Body of pancreas (tissue), 4 donors: ENCODE measurements around the gene GPHB5. TPM values are rescaled to one million over a fixed set of nuclear protein-coding genes. Genes with fewer than 3 reads are reported as not detected.
"Not testable (repeated sequence)": the region's sequence is repeated elsewhere in the genome, so short reads cannot be mapped to it uniquely, and the experiment has no call there.

Experiments
- ATAC-seq: fragments of 150-250 bp; one replicate; pipeline ENCODE4 v1.9.1; 2016
- DNase-seq, 4 donors: peaks; one replicate each; pipeline ENCODE4 v3.0.0-alpha.2; 2019
- H3K27ac ChIP-seq, 4 donors: fragments of 200-600 bp; sonication (generic); 1 replicate in 3 of 4; 2 replicates in 1 of 4; pipeline versions ENCODE4 v1.5.1 to v1.6.1; 2016 to 2019; ENCODE audit warnings: mild to moderate bottlenecking in 1 of 4, mixed read lengths in 1 of 4, moderate library complexity in 1 of 4
- H3K27me3 ChIP-seq, 2 donors: fragments of 200-600 bp; sonication (generic); one replicate each; pipeline ENCODE4 v1.6.0; 2016; ENCODE audit warnings: mild to moderate bottlenecking in 1 of 2
- H3K36me3 ChIP-seq, 2 donors: fragments of 200-600 bp; sonication (generic); replicated peaks in 1 of 2; 2 replicates each; pipeline ENCODE4 v1.5.1; 2016; ENCODE audit warnings: low read depth in 2 of 2; ENCODE audit not compliant: insufficient read depth in 1 of 2
- H3K4me1 ChIP-seq: fragments of 200-600 bp; sonication (generic); one replicate; pipeline ENCODE4 v1.6.0; 2016
- H3K4me3 ChIP-seq, 2 donors: fragments of 200-600 bp; sonication (generic); 1 replicate in 1 of 2; 2 replicates in 1 of 2; pipeline ENCODE4 v1.5.1; 2016 to 2019
- H3K9me3 ChIP-seq, 3 donors: fragments of 200-600 bp; sonication (generic); 1 replicate in 2 of 3; 2 replicates in 1 of 3; pipeline ENCODE4 v1.5.1; 2016
- POLR2A ChIP-seq, 3 donors: fragments of 450-650 bp; IDR thresholded peaks; one replicate each; pipeline ENCODE4 v1.6.1; 2016; ENCODE audit warnings: antibody characterized with exemption in 3 of 3, mild to moderate bottlenecking in 2 of 3
- WGBS, 2 donors: methylation state at CpG; one replicate each; pipeline ENCODE4 v1.1.5; 2017; 5-methylcytosine and 5-hydroxymethylcytosine counted together
- intact Hi-C: fragments of 100-400 bp; cut with DNase I; formaldehyde crosslinking; loops from one replicate; pipeline ENCODE4 v1.15.1; 2023
- total RNA-seq, 2 donors: library from RNA; depleted of rRNA; stranded (reverse); fragments of >200 nt; gene quantifications; one replicate each; pipeline ENCODE4 v1.1.0, GENCODE V29; 2016
- TF ChIP-seq, protein P1 (sequence below), 7 experiments: fragments of 450-650 bp in 4 of 7; fragments of 200-600 bp in 3 of 7; sonication (generic) in 3 of 7; IDR thresholded peaks; one replicate each; pipeline ENCODE4 v1.5.1; 2016 to 2019; ENCODE audit warnings: antibody characterized with exemption in 7 of 7

Gene GPHB5
- total RNA-seq, 2 donors from 2014 or later: not detected

GRCh38 chr14:63308723-63309317 lies 9.9 kb downstream of the GPHB5 start:
- Histone ChIP-seq H3K27ac (no peak overlapping the region), H3K9me3 (no peaks in the 10 kb centered on the region), H3K27me3 (no peaks in the 10 kb centered on the region), H3K36me3 (no peaks in the 10 kb centered on the region), H3K4me3 (no peak overlapping the region), H3K4me1 (no peaks in the 10 kb centered on the region)
- DNase-seq (peak in 3 of 4 donors; percentile 17 to 49 (median 27)), ATAC-seq (no peak)
- 40 to 41% methylated on average over 7 of the region's 7 CpGs for WGBS, 2 donors
- intact Hi-C loops: no loop called here
- TF ChIP-seq POLR2A (IDR thresholded peaks at IDR 0.05): no peak
- TF ChIP-seq, protein P1, sequence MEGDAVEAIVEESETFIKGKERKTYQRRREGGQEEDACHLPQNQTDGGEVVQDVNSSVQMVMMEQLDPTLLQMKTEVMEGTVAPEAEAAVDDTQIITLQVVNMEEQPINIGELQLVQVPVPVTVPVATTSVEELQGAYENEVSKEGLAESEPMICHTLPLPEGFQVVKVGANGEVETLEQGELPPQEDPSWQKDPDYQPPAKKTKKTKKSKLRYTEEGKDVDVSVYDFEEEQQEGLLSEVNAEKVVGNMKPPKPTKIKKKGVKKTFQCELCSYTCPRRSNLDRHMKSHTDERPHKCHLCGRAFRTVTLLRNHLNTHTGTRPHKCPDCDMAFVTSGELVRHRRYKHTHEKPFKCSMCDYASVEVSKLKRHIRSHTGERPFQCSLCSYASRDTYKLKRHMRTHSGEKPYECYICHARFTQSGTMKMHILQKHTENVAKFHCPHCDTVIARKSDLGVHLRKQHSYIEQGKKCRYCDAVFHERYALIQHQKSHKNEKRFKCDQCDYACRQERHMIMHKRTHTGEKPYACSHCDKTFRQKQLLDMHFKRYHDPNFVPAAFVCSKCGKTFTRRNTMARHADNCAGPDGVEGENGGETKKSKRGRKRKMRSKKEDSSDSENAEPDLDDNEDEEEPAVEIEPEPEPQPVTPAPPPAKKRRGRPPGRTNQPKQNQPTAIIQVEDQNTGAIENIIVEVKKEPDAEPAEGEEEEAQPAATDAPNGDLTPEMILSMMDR (IDR thresholded peaks at IDR 0.05): peak in 6 of 7 experiments; percentile 22 to 39 (median 26)

- 77 to 82% methylated on average over 5 of the region's 5 CpGs for WGBS, 2 donors
- DNase-seq, H3K4me1 ChIP-seq, H3K9me3 ChIP-seq, ATAC-seq, intact Hi-C loops, H3K27me3 ChIP-seq, H3K27ac ChIP-seq, H3K36me3 ChIP-seq, H3K4me3 ChIP-seq: not testable (repeated sequence)
These were observed 14.3 kb downstream of the GPHB5 start for GRCh38 chr14:63304429-63304828.

DNA sequence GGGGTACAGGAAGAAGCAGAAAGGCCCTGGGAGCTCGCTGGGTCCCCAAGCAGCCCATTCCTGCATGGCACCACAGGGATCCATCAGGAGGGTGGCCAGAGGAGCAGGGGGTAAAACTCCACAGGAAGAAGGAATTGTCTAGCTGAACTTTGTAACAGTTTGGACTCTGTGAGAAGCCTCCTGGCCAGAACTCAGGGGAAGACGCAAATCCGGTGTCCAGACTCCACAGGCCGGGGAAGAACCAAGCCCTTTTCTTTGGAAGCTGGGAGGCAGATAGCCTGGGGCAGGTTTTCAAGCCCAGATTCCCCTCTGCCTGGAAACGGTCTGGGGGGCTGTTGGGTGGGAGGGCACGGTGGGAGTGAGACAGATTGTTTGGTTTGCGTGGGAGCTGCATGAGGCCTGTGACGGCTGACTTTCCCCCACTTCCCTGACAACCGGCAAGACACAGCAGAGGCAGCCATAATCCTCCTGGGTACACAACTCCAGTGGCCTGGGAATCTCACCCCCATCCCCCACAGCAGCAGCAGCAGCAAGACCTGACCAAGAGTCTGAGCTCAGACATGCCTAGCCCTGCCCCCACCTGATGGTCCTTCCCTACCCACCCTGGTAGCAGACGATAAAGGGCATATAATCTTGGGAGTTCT lies 16.7 kb downstream of the GPHB5 start:
- H3K27me3 ChIP-seq: no peaks in the 10 kb centered on the region
- no peak overlapping the region for H3K27ac ChIP-seq
- no peaks in the 10 kb centered on the region for H3K36me3 ChIP-seq
- WGBS, 2 donors: 64 to 70% methylated on average over 7 to 10 of the region's 10 CpGs
- no peaks in the 10 kb centered on the region for H3K4me1 ChIP-seq
- no peak for TF ChIP-seq POLR2A (IDR thresholded peaks at IDR 0.05)
- TF ChIP-seq, protein P1 (IDR thresholded peaks at IDR 0.05): no peak
- no peak overlapping the region for H3K4me3 ChIP-seq
- intact Hi-C loops: no loop called here
- ATAC-seq (no peak), DNase-seq (no peak)
- H3K9me3 ChIP-seq: no peaks in the 10 kb centered on the region

GRCh38 chr14:63300854-63301253 lies 17.9 kb downstream of the GPHB5 start:
- H3K9me3 ChIP-seq: no peaks in the 10 kb centered on the region
- H3K4me3 ChIP-seq: no peak overlapping the region
- H3K4me1 ChIP-seq: no peaks in the 10 kb centered on the region
- no peak for DNase-seq
- no peak for ATAC-seq
- intact Hi-C loops: no loop called here
- TF ChIP-seq POLR2A (IDR thresholded peaks at IDR 0.05): no peak
- TF ChIP-seq, protein P1 (IDR thresholded peaks at IDR 0.05): no peak
- 45 to 50% methylated on average over 2 of the region's 2 CpGs for WGBS, 2 donors
- no peaks in the 10 kb centered on the region for H3K27me3 ChIP-seq
- H3K36me3 ChIP-seq: no peaks in the 10 kb centered on the region
- no peak overlapping the region for H3K27ac ChIP-seq

- DNase-seq: no peak
- Histone ChIP-seq H3K9me3 (no peaks in the 10 kb centered on the region), H3K27me3 (no peaks in the 10 kb centered on the region), H3K4me3 (no peak overlapping the region), H3K4me1 (no peaks in the 10 kb centered on the region), H3K27ac (no peak overlapping the region), H3K36me3 (no peaks in the 10 kb centered on the region)
- WGBS, 2 donors: 63 to 68% methylated on average over 6 of the region's 6 CpGs
- TF ChIP-seq POLR2A (IDR thresholded peaks at IDR 0.05): no peak
- TF ChIP-seq, protein P1 (IDR thresholded peaks at IDR 0.05): no peak
- ATAC-seq: no peak
- intact Hi-C loops: no loop called here
These were observed 19.2 kb downstream of the GPHB5 start for GRCh38 chr14:63299351-63300110.
